Stimulated activated CD8-positive, alpha-beta memory T cell treated with anti-CD3 and anti-CD28 coated beads, Interleukin-12 subunit alpha, Interleukin-12 subunit beta, amount 100 ng/mL, for 1 hour (primary cell): ENCODE measurements around the gene ZNF320.
"Not testable (repeated sequence)": the region's sequence is repeated elsewhere in the genome, so short reads cannot be mapped to it uniquely, and the experiment has no call there.

Experiments
- DNase-seq: peaks from one replicate; pipeline ENCODE4 v3.0.0-alpha.2; 2020; ENCODE audit warnings: low read depth

The ZNF320 gene

GRCh38 chr19:52897138-52897935 is at the start of gene ZNF320:
TSS of gene ZNF320 (minus strand) at chr19:52897635. CDS start at chr19:52890255, 7,380 bp downstream.
- DNase-seq: peak; percentile 82

- DNase-seq: no peak
These were observed 49.2 kb upstream of the ZNF320 start for GRCh38 chr19:52946322-52947310.

GRCh38 chr19:52945652-52946321 is 48.4 kb upstream of the ZNF320 start:
- DNase-seq: no peak

GRCh38 chr19:52944703-52945493 is 47.5 kb upstream of the ZNF320 start:
- not testable (repeated sequence) for DNase-seq

GRCh38 chr19:52943884-52944643 is 46.6 kb upstream of the ZNF320 start:
- DNase-seq: no peak

GRCh38 chr19:52943134-52943883 is 45.9 kb upstream of the ZNF320 start:
- DNase-seq: no peak

- peak; percentile 91 for DNase-seq
These were observed 45.1 kb upstream of the ZNF320 start for GRCh38 chr19:52942386-52943133.

GRCh38 chr19:52941941-52942385 is 44.5 kb upstream of the ZNF320 start:
- DNase-seq: no peak

- DNase-seq: not testable (repeated sequence)
These were observed 44.1 kb upstream of the ZNF320 start for GRCh38 chr19:52941523-52941922.

- DNase-seq: not testable (repeated sequence)
These were observed 43.5 kb upstream of the ZNF320 start for GRCh38 chr19:52940905-52941304.

- no peak for DNase-seq
These were observed 41.3 kb upstream of the ZNF320 start for GRCh38 chr19:52938761-52939160.

- no peak for DNase-seq
These were observed 39.5 kb upstream of the ZNF320 start for GRCh38 chr19:52936954-52937325.

GRCh38 chr19:52936151-52936953 is 38.9 kb upstream of the ZNF320 start:
- DNase-seq: no peak

- no peak for DNase-seq
These were observed 38.0 kb upstream of the ZNF320 start for GRCh38 chr19:52935434-52935833.

- DNase-seq: not testable (repeated sequence)
These were observed 27.2 kb upstream of the ZNF320 start for GRCh38 chr19:52924641-52925040.

GRCh38 chr19:52923778-52924593 is 26.6 kb upstream of the ZNF320 start:
- no peak for DNase-seq
